Measurements from ENCODE around the gene RASSF7. TPM values are rescaled to one million over a fixed set of nuclear protein-coding genes. Genes with fewer than 3 reads are reported as not detected.

Gene RASSF7
- total RNA-seq, 1 donor from 2014 or later: 2.5 TPM

GRCh38 chr11:551596-551995 lies 9.2 kb upstream of the RASSF7 start:
- no peak for DNase-seq

GRCh38 chr11:553083-553987 lies 7.4 kb upstream of the RASSF7 start:
- no peak for DNase-seq

GRCh38 chr11:553988-554340 lies 6.8 kb upstream of the RASSF7 start:
- no peak for DNase-seq

- no peak for DNase-seq
Observed at GRCh38 chr11:554428-555226, 6.1 kb upstream of the RASSF7 start.

GRCh38 chr11:555227-555779 lies 5.5 kb upstream of the RASSF7 start:
- no peak for DNase-seq

- no peak for DNase-seq
Observed at GRCh38 chr11:555780-556661, 4.7 kb upstream of the RASSF7 start.

GRCh38 chr11:556662-557256 lies 4.0 kb upstream of the RASSF7 start:
- no peak for DNase-seq

- DNase-seq: no peak
Observed at GRCh38 chr11:557328-558132, 3.2 kb upstream of the RASSF7 start.

- DNase-seq: no peak
Observed at GRCh38 chr11:558503-558902, 2.3 kb upstream of the RASSF7 start.

- no peak for DNase-seq
Observed at GRCh38 chr11:559020-559620, 1.6 kb upstream of the RASSF7 start.

GRCh38 chr11:559712-560304 lies 962 bp upstream of the RASSF7 start:
- DNase-seq: no peak

GRCh38 chr11:561148-562003 lies 606 bp downstream of the RASSF7 start:
- DNase-seq: no peak

GRCh38 chr11:562046-562645 lies 1.4 kb downstream of the RASSF7 start:
- no peak for DNase-seq

GRCh38 chr11:563066-563811 lies 2.5 kb downstream of the RASSF7 start:
- DNase-seq: no peak

- DNase-seq: no peak
Observed at GRCh38 chr11:563812-564578, 3.2 kb downstream of the RASSF7 start.

GRCh38 chr11:565921-566509 lies 5.2 kb downstream of the RASSF7 start:
- no peak for DNase-seq

All from occipital lobe (tissue), 2 donors.